Adipocyte (in vitro differentiated cells): ENCODE data around the gene EGFL6.
"Not testable (repeated sequence)": the region's sequence is repeated elsewhere in the genome, so short reads cannot be mapped to it uniquely, and the experiment has no call there.

Source experiments
- DNase-seq: peaks from one replicate; pipeline ENCODE4 v3.0.0-alpha.2; 2015; ENCODE audit warnings: low read depth
- H3K27me3 ChIP-seq: replicated peaks from 2 replicates; pipeline ENCODE4 v1.7.0; 2013; ENCODE audit warnings: mild to moderate bottlenecking, low read length, moderate library complexity; ENCODE audit not compliant: control insufficient read depth, insufficient read depth
- H3K36me3 ChIP-seq: 2 replicates; pipeline ENCODE4 v1.7.0; 2013; ENCODE audit warnings: low read length, mild to moderate bottlenecking, moderate library complexity; ENCODE audit not compliant: control insufficient read depth, insufficient read depth, severe bottlenecking
- H3K4me1 ChIP-seq: 2 replicates; pipeline ENCODE4 v1.7.0; 2013; ENCODE audit warnings: mild to moderate bottlenecking, low read length, moderate library complexity; ENCODE audit not compliant: control insufficient read depth, insufficient read depth
- H3K4me3 ChIP-seq: 2 replicates; pipeline ENCODE4 v1.7.0; 2013; ENCODE audit warnings: mild to moderate bottlenecking, low read length, moderate library complexity
- H3K9ac ChIP-seq: 2 replicates; pipeline ENCODE4 v1.7.0; 2013; ENCODE audit warnings: mild to moderate bottlenecking, low read length, moderate library complexity
- H3K9me3 ChIP-seq: 2 replicates; pipeline ENCODE4 v1.7.0; 2013; ENCODE audit warnings: mild to moderate bottlenecking, low read length, moderate library complexity; ENCODE audit not compliant: control insufficient read depth

EGFL6 gene

DNA sequence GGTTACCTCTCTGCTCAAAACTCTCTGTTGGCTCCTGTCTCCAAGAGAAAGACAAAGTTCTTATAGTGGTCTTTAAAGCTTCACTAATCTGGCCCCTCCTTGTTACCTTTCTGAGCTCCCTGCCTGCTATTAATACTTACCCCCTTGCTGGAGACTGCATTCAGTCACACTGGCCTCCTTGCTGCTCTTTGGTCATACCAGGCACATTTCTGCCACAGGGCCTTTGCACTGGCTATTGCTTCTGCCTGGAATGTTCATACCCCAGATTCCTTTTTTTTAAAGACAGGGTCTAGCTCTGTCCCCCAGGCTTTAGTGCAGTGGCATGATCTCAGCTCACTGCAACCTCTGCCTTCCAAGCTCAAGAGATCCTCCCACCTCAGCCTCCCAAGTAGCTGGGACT lies 103.6 kb downstream of the EGFL6 start:
- peaks cover 19% of the 10 kb centered on the region for H3K27me3 ChIP-seq
- H3K4me3 ChIP-seq, result no peak overlapping the region
- H3K9me3 ChIP-seq, result no peaks in the 10 kb centered on the region
- peaks cover 10% of the 10 kb centered on the region for H3K4me1 ChIP-seq
- H3K9ac ChIP-seq, result no peak overlapping the region
- no peak for DNase-seq
- no peaks in the 10 kb centered on the region for H3K36me3 ChIP-seq

- H3K9me3 ChIP-seq, result no peaks in the 10 kb centered on the region
- H3K9ac ChIP-seq, result no peak overlapping the region
- DNase-seq, result no peak
- peaks cover 10% of the 10 kb centered on the region for H3K27me3 ChIP-seq
- no peak overlapping the region for H3K4me3 ChIP-seq
- peaks cover 3% of the 10 kb centered on the region for H3K4me1 ChIP-seq
- no peaks in the 10 kb centered on the region for H3K36me3 ChIP-seq
These were observed 107.5 kb downstream of the EGFL6 start for GRCh38 chrX:13676885-13677284.

- H3K9ac ChIP-seq, H3K36me3 ChIP-seq, DNase-seq, H3K27me3 ChIP-seq, H3K4me1 ChIP-seq, H3K9me3 ChIP-seq, H3K4me3 ChIP-seq: not testable (repeated sequence)
These were observed 110.3 kb downstream of the EGFL6 start for GRCh38 chrX:13679700-13680099.

DNA sequence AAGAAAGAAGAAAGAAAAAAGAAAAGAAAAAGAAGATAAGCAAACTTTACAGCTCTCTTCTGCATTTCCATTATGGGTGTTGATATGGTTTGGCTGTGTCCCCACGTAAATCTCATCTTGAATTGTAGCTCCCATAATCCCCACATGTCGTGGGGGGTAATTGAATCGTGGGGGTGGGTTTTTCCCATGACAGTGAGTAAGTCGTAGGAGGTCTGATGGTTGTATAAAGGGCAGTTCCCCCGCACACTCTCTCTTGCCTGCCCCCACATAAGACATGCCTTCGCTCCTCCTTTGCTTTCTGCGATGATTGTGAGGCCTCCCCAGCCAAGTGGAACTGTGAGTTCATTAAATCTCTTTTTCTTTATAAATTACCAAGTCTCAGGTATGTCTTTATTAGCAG lies 112.2 kb downstream of the EGFL6 start:
- Histone ChIP-seq H3K27me3 (peaks cover 2% of the 10 kb centered on the region), H3K9me3 (no peaks in the 10 kb centered on the region), H3K4me1 (peaks cover 3% of the 10 kb centered on the region), H3K36me3 (no peaks in the 10 kb centered on the region), H3K4me3 (no peak overlapping the region), H3K9ac (no peak overlapping the region)
- no peak for DNase-seq
